Neural progenitor cell (in vitro differentiated cells): Measurements from ENCODE around the gene PTGES3L. TPM values are rescaled to one million over a fixed set of nuclear protein-coding genes. Genes with fewer than 3 reads are reported as not detected.
"Not testable (repeated sequence)": the region's sequence is repeated elsewhere in the genome, so short reads cannot be mapped to it uniquely, and the experiment has no call there.

Source experiments
- DNase-seq: peaks from one replicate; pipeline ENCODE4 v3.0.0-alpha.2; 2016; ENCODE audit warnings: low spot score
- H2AFZ ChIP-seq: fragments of 200-600 bp; sonication (generic); replicated peaks from 2 replicates; pipeline ENCODE4 v1.6.1; 2016; ENCODE audit warnings: antibody characterized with exemption
- H3F3A ChIP-seq: fragments of 200-600 bp; sonication (generic); 2 replicates; pipeline ENCODE4 v1.6.1; 2016; ENCODE audit warnings: antibody characterized with exemption, low read depth
- H3K27ac ChIP-seq: fragments of 200-600 bp; sonication (generic); 2 replicates; pipeline ENCODE4 v1.5.1; 2016; ENCODE audit warnings: mild to moderate bottlenecking
- H3K27me3 ChIP-seq: fragments of 200-600 bp; sonication (generic); 2 replicates; pipeline ENCODE4 v1.6.1; 2016; ENCODE audit warnings: mild to moderate bottlenecking, moderate library complexity
- H3K36me3 ChIP-seq: fragments of 200-600 bp; sonication (generic); 2 replicates; pipeline ENCODE4 v1.5.1; 2016
- H3K4me1 ChIP-seq: fragments of 200-600 bp; sonication (generic); 2 replicates; pipeline ENCODE4 v1.6.1; 2016; ENCODE audit warnings: mixed run types
- H3K4me2 ChIP-seq: fragments of 200-600 bp; sonication (generic); 2 replicates; pipeline ENCODE4 v1.6.1; 2016
- H3K4me3 ChIP-seq: fragments of 200-600 bp; sonication (generic); 2 replicates; pipeline ENCODE4 v1.5.1; 2016
- H3K79me2 ChIP-seq: fragments of 200-600 bp; sonication (generic); 2 replicates; pipeline ENCODE4 v1.6.1; 2016; ENCODE audit warnings: low read depth
- H3K9ac ChIP-seq: fragments of 200-600 bp; sonication (generic); 2 replicates; pipeline ENCODE4 v1.6.1; 2016
- H3K9me3 ChIP-seq: fragments of 200-600 bp; sonication (generic); 2 replicates; pipeline ENCODE4 v1.5.1; 2016; ENCODE audit warnings: low read depth
- H4K20me1 ChIP-seq: fragments of 200-600 bp; sonication (generic); 2 replicates; pipeline ENCODE4 v1.6.1; 2016; ENCODE audit warnings: low read depth
- H3K27ac Mint-ChIP-seq: 3 replicates; pipeline ENCODE4 v1.8.0; 2021; ENCODE audit warnings: mixed read lengths
- H3K27me3 Mint-ChIP-seq: 2 replicates; pipeline ENCODE4 v1.8.0; 2022; ENCODE audit warnings: low read depth, mild to moderate bottlenecking, inconsistent platforms, moderate library complexity, mixed read lengths; ENCODE audit not compliant: insufficient read depth
- H3K36me3 Mint-ChIP-seq: 3 replicates; pipeline ENCODE4 v1.8.0; 2021; ENCODE audit warnings: mixed read lengths
- H3K4me1 Mint-ChIP-seq: 3 replicates; pipeline ENCODE4 v1.8.0; 2021; ENCODE audit warnings: mixed read lengths
- H3K4me3 Mint-ChIP-seq: 3 replicates; pipeline ENCODE4 v1.8.0; 2021; ENCODE audit warnings: mild to moderate bottlenecking, moderate library complexity, mixed read lengths
- H3K9me3 Mint-ChIP-seq: 3 replicates; pipeline ENCODE4 v1.8.0; 2020; ENCODE audit warnings: mixed read lengths
- EZH2 ChIP-seq: fragments of 200-600 bp; sonication (generic); IDR thresholded peaks from 2 replicates; pipeline ENCODE4 v1.6.1; 2017; ENCODE audit warnings: antibody characterized with exemption, mild to moderate bottlenecking, moderate library complexity
- EZH2phosphoT487 ChIP-seq: fragments of 200-600 bp; sonication (generic); IDR thresholded peaks from 2 replicates; pipeline ENCODE4 v1.6.1; 2017; ENCODE audit warnings: antibody characterized with exemption
- total RNA-seq: library from RNA; depleted of rRNA; stranded (reverse); fragments of >200 nt; gene quantifications from 2 replicates; pipeline ENCODE4 v1.2.3, GENCODE V29; 2015; ENCODE audit warnings: low replicate concordance
- TF ChIP-seq, protein P1 (sequence below): fragments of 200-600 bp; sonication (generic); IDR thresholded peaks from 2 replicates; pipeline ENCODE4 v1.5.1; 2017; ENCODE audit warnings: antibody characterized with exemption, mild to moderate bottlenecking

Gene PTGES3L
- total RNA-seq, 1 donor from 2014 or later = 7.7 TPM

DNA sequence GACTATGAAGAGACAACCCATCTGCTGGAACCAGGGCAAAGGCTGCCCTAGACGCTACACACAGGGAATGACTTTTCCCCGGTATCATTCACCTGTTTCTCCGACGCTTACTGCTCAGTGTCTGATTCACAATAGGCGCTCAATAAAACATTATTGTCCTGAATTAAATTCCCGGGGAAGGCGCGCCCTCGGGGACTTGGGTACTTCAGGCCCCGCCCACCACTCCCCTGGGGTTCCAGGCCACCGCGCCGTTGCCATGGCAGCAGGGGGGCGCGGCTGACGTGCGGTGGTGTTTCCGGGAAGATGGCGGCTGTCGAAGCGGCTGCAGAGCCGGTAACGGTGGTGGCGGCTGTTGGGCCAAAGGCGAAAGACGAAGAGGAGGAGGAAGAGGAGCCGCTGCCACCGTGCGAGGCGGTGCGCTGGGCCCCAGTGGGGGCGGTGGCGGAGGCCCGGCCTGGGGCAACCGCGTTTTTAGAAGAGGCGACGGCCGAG, 440 bp upstream of the PTGES3L start, which contains the start of gene RUNDC1:
TSS of gene RUNDC1 (plus strand) at position 292 of the 492 bp plus-strand sequence. CDS start at position 304, 12 bp downstream.
- H4K20me1 ChIP-seq = peaks cover 18% of the 10 kb centered on the region
- H3K4me3 Mint-ChIP-seq = peak within 1 kb of the TSS; percentile 100
- H3K36me3 Mint-ChIP-seq = peaks cover 14% of the 10 kb centered on the region
- peaks cover 37% of the 10 kb centered on the region for H3K79me2 ChIP-seq
- peaks cover 9% of the 10 kb centered on the region for H3K27me3 Mint-ChIP-seq
- peak within 1 kb of the TSS; percentile 78 for H3K9ac ChIP-seq
- no peaks in the 10 kb centered on the region for H3K36me3 ChIP-seq
- peak within 1 kb of the TSS; percentile 16 for H3K27ac ChIP-seq
- DNase-seq = peak; percentile 98
- H3K27me3 ChIP-seq = no peaks in the 10 kb centered on the region
- peak within 1 kb of the TSS; percentile 84 for H3K4me3 ChIP-seq
- H3K9me3 Mint-ChIP-seq = no peaks in the 10 kb centered on the region
- H3K4me1 ChIP-seq = peaks cover 11% of the 10 kb centered on the region
- no peaks in the 10 kb centered on the region for H3K9me3 ChIP-seq
- TF ChIP-seq EZH2phosphoT487 (no peak), EZH2 (no peak)
- TF ChIP-seq, protein P1, sequence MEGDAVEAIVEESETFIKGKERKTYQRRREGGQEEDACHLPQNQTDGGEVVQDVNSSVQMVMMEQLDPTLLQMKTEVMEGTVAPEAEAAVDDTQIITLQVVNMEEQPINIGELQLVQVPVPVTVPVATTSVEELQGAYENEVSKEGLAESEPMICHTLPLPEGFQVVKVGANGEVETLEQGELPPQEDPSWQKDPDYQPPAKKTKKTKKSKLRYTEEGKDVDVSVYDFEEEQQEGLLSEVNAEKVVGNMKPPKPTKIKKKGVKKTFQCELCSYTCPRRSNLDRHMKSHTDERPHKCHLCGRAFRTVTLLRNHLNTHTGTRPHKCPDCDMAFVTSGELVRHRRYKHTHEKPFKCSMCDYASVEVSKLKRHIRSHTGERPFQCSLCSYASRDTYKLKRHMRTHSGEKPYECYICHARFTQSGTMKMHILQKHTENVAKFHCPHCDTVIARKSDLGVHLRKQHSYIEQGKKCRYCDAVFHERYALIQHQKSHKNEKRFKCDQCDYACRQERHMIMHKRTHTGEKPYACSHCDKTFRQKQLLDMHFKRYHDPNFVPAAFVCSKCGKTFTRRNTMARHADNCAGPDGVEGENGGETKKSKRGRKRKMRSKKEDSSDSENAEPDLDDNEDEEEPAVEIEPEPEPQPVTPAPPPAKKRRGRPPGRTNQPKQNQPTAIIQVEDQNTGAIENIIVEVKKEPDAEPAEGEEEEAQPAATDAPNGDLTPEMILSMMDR = no peak
- peaks cover 19% of the 10 kb centered on the region for H3F3A ChIP-seq
- H2AFZ ChIP-seq = peak within 1 kb of the TSS; percentile 83
- peak within 1 kb of the TSS; percentile 93 for H3K4me2 ChIP-seq
- peak within 1 kb of the TSS; percentile 96 for H3K27ac Mint-ChIP-seq
- peaks cover 23% of the 10 kb centered on the region for H3K4me1 Mint-ChIP-seq

DNA sequence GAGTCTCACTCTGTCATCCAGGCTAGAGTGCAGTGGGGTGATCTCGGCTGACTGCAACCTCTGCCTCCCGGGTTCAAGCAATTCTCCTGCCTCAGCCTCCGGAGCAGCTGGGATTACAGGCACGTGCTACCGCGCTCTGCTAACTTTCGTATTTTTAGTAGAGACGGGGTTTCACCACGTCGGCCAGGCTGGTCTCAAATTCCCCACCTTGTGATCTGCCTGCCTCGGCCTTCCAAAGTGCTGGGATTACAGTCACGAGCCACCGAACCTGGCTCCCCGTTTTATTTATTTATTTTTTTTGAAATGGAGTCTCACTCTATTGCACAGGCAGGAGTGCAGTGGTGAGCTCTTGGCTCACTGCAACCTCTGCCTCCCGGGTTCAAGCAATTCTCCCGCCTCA, 4.2 kb downstream of the PTGES3L start:
- not testable (repeated sequence) for H3K4me3 Mint-ChIP-seq, H3K27me3 Mint-ChIP-seq, H3K27ac ChIP-seq, H3K9me3 ChIP-seq, H2AFZ ChIP-seq, DNase-seq, H4K20me1 ChIP-seq, H3K27me3 ChIP-seq, H3K27ac Mint-ChIP-seq, H3K36me3 ChIP-seq, H3K4me2 ChIP-seq, H3K4me1 ChIP-seq, H3K9me3 Mint-ChIP-seq, H3K9ac ChIP-seq, H3K4me3 ChIP-seq, H3K36me3 Mint-ChIP-seq, H3K79me2 ChIP-seq
- peaks cover 11% of the 10 kb centered on the region for H3K4me1 Mint-ChIP-seq
- peaks cover 10% of the 10 kb centered on the region for H3F3A ChIP-seq

DNA sequence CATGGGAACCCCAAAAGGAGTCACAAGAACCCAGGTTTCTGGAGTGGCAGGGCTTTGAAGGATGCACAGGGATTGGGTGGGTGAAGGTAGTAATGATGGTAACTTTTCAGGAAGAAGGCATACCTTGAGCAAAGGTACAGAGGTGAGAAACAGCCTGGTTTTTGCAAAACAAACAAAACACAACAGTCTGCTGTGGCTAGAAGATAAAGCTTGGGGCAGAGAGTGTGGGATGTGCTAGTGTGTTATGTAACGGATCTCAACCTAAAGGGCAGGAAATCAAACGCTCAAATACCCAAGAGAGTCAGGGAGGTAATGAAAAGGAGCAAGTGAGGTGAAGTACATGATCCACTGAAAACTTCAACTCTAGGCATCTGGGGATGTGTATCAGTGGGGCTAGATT, 4.6 kb downstream of the PTGES3L start:
- H4K20me1 ChIP-seq = no peaks in the 10 kb centered on the region
- Mint-ChIP-seq H3K4me3 (no peak overlapping the region), H3K27ac (no peak overlapping the region), H3K9me3 (no peaks in the 10 kb centered on the region), H3K27me3 (peaks cover 4% of the 10 kb centered on the region), H3K4me1 (peaks cover 9% of the 10 kb centered on the region), H3K36me3 (no peaks in the 10 kb centered on the region)
- no peaks in the 10 kb centered on the region for H3K9me3 ChIP-seq
- no peak overlapping the region for H3K4me2 ChIP-seq
- DNase-seq = no peak
- H3K4me3 ChIP-seq = no peak overlapping the region
- peaks cover 10% of the 10 kb centered on the region for H3F3A ChIP-seq
- H2AFZ ChIP-seq = no peak overlapping the region
- H3K36me3 ChIP-seq = no peaks in the 10 kb centered on the region
- peaks cover 7% of the 10 kb centered on the region for H3K4me1 ChIP-seq
- no peaks in the 10 kb centered on the region for H3K79me2 ChIP-seq
- no peaks in the 10 kb centered on the region for H3K27me3 ChIP-seq
- no peak overlapping the region for H3K9ac ChIP-seq
- no peak for TF ChIP-seq EZH2
- TF ChIP-seq EZH2phosphoT487 = no peak
- TF ChIP-seq, protein P1 = no peak
- H3K27ac ChIP-seq = no peak overlapping the region

DNA sequence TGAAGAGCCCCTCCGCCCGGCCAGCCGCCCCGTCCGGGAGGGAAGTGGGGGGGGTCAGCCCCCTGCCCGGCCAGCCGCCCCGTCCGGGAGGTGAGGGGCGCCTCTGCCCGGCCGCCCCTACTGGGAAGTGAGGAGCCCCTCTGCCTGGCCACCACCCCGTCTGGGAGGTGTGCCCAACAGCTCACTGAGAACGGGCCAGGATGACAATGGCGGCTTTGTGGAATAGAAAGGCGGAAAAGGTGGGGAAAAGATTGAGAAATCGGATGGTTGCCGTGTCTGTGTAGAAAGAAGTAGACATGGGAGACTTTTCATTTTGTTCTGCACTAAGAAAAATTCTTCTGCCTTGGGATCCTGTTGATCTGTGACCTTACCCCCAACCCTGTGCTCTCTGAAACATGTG, 6.6 kb downstream of the PTGES3L start:
- H3K9ac ChIP-seq, H3K27me3 ChIP-seq, H3K4me3 Mint-ChIP-seq, DNase-seq, H3K27ac Mint-ChIP-seq, H3K27me3 Mint-ChIP-seq, H3K4me1 ChIP-seq, H3K4me3 ChIP-seq, H3K36me3 ChIP-seq, H3K4me2 ChIP-seq, H3K36me3 Mint-ChIP-seq, H2AFZ ChIP-seq, H3K9me3 Mint-ChIP-seq, H3K27ac ChIP-seq, H3F3A ChIP-seq, H4K20me1 ChIP-seq, H3K79me2 ChIP-seq, H3K4me1 Mint-ChIP-seq, H3K9me3 ChIP-seq: not testable (repeated sequence)
